Measurements from ENCODE around the gene PIKFYVE.
"Not testable (repeated sequence)": the region's sequence is repeated elsewhere in the genome, so short reads cannot be mapped to it uniquely, and the experiment has no call there.

The PIKFYVE gene

DNA sequence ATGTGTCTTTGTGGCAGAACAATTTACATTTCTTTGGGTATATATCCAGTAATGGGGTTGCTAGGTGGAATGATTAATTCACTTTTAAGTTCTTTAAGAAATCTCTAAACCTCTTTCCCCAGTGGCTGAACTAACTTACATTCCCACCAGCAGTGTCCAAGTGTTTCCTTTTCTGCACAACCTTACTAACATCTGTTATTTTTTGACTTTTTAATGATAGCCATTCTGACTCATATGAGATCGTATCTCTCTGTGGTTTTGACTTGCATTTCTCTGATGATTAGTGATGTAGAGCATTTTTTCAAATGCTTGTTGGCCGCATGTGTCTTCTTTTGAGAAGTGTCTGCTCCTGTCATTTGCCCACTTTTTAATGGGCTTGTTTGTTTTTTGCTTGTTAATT is 97.4 kb downstream of the PIKFYVE start:
- DNase-seq (ENCODE audit: low read depth in 2 of 2): no peak

- DNase-seq (ENCODE audit: low read depth in 2 of 2): no peak
Observed at GRCh38 chr2:208366215-208367127, 100.4 kb downstream of the PIKFYVE start.

DNA sequence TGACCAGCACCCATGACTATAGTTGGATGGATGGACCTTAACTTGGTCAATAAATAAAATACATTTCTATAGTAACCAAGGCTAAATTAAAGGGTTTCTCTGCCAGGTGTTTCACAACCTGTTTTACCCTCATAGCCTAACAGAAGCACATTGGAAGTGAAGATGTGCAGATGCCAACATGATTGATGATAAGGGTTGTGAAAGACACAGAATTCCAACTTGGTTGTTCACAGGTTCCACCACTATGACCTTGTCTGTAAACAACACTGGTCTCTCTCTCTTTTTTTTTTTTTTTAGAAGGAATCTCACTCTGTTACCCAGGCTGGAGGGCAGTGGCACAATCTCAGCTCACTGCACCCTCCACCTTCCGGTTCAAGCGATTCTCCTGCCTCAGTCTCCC is 103.0 kb downstream of the PIKFYVE start:
- no peak for DNase-seq (ENCODE audit: low read depth in 2 of 2)

GRCh38 chr2:208370881-208371633 is 105.0 kb downstream of the PIKFYVE start:
- no peak for DNase-seq (ENCODE audit: low read depth in 2 of 2)

GRCh38 chr2:208371634-208371935 is 105.5 kb downstream of the PIKFYVE start:
- no peak for DNase-seq (ENCODE audit: low read depth in 2 of 2)

DNA sequence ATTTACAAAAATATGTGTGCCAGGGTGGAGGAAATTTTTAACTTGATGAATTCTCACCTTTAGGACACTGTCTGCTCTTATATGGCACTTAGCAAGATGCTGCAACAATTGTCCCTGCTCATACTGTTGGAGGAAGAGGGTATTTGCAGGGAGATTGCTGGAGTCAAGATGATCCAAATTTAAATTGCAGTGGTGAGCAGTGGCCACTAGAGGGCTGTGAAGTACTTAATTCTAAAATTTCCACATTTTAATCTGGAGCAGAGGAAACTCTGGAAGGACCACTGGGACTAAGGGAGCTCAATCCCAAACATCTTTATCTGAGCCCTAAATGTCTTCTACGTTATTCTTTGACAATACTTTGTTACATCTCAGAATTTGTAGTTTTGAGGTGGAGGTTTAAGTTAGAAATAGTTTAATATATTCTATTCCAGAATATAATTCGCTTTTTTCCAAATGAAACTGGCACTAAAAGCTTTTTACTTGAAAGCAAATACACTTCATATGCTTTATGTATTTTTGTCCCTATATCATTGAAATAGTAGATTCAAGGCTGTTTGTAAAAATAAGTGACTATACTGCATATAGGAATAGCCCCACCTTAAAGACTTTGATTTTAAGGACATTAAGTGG is 107.5 kb downstream of the PIKFYVE start:
- no peak for DNase-seq (ENCODE audit: low read depth in 2 of 2)

DNA sequence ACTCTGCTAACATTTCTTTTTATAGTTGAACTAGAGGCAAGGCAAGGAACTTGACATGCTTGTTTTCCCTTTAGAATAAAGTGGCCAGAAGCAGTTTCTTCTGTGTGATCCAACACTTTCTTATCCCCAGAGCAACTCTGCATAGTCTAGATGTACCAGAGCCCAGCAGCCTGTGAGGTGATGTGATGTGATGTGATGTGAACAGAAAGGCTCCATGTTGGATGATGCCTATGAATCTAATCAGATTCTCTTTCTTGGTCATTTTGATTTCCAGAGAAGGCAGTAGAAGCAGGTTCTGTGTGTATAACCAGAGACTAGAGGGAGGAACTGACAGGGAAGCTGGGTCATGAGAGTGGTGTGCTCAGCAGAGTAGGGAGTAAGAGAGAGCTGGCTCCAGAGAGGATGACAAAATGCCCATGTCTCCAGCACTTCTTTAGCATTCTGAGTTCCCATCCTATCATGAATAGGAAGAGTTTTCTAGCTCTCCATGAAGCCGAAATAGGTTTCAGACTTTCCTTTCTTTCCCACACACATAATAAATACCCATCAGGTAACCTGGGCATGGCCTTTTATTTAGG is 109.5 kb downstream of the PIKFYVE start:
- DNase-seq (ENCODE audit: low read depth in 2 of 2): no peak

DNA sequence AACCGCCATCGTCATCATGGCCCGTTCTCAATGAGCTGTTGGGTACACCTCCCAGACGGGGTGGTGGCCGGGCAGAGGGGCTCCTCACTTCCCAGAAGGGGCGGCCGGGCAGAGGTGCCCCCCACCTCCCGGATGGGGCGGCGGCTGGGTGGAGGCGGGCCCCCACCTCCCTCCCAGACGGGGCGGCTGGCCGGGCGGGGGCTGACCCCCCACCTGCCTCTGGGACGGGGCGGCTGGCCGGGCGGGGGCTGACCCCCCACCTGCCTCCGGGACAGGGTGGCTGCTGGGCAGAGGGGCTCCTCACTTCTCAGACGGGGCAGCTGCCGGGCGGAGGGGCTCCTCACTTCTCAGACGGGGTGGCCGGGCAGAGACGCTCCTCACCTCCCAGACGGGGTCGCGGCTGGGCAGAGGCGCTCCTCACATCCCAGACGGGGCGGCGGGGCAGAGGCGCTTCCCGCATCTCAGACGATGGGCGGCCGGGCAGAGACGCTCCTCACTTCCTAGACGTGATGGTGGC is 111.3 kb downstream of the PIKFYVE start:
- not testable (repeated sequence) for DNase-seq (ENCODE audit: low read depth in 2 of 2)

DNA sequence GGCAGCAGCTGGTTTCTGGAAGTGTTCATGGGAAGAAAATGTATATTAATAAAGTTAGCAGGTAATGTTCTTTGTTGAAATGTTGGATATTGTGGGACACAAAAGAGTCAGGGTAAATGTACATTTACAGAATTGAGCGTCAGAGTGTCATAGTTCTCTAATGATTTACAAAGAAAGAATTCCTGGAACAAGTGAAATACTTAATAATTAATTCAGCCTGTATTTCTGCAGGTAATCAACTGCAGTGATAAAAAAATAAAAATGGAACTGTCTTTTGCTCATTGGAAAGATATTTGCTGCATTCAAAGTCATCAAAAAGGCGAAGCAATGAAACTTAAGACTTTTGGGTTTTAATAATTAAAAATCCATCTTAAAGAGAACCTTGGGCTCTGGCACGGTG is 113.1 kb downstream of the PIKFYVE start:
- no peak for DNase-seq (ENCODE audit: low read depth in 2 of 2)

GRCh38 chr2:208384637-208385036 is 118.6 kb downstream of the PIKFYVE start:
- no peak for DNase-seq (ENCODE audit: low read depth in 2 of 2)

DNA sequence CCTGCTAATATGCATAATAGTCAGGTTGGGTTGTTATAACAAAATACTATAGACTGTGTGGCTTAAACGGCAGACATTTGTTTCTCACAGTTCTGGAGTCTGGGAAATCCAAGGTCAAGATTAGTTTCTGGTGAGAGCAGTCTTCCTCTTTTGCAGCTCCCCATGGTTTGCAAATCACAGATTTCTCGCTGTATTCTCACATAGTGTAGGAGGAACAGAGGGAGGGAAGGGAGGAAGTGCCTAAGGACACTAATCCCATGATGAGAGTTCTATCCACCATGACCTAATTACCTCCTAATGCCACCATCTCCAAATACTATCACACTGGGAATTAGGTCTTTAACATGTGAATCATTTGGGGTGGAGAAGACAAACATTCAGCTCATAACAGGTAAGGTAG is 120.5 kb downstream of the PIKFYVE start:
- no peak for DNase-seq (ENCODE audit: low read depth in 2 of 2)

GRCh38 chr2:208389940-208390339 is 123.9 kb downstream of the PIKFYVE start:
- no peak for DNase-seq (ENCODE audit: low read depth in 2 of 2)

DNA sequence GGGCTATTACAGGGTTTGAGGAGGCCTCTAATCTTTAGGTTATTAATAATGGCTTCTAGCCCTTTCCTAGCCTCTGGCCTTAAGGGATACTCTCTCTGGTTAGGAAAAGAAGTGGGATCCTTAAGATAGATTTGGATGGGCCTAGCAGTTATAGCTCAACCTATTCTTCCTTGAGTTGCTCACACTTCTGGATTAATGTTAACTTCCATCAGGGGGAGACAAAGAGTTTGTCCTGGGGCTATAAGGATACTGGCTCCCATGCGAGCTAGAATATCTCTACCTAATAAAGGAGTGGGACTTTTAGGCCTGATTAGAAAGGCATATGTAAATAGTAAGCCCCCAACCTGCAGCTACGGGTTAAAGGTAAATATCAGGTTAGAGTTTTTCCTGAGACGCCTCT is 126.2 kb downstream of the PIKFYVE start:
- no peak for DNase-seq (ENCODE audit: low read depth in 2 of 2)

DNA sequence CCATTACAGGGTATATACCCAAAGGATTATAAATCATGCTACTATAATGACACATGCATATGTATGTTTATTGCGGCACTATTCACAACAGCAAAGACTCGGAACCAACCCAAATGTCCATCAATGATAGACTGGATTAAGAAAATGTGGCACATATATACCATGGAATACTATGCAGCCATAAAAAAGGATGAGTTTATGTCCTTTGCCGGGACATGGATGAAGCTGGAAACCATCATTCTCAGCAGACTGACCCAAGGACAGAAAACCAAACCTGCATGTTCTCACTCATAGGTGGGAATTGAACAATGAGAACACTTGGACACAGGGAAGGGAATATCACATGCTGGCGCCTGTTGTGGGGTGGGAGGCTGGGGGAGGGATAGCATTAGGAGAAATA is 130.7 kb downstream of the PIKFYVE start:
- DNase-seq (ENCODE audit: low read depth in 2 of 2): not testable (repeated sequence)

DNA sequence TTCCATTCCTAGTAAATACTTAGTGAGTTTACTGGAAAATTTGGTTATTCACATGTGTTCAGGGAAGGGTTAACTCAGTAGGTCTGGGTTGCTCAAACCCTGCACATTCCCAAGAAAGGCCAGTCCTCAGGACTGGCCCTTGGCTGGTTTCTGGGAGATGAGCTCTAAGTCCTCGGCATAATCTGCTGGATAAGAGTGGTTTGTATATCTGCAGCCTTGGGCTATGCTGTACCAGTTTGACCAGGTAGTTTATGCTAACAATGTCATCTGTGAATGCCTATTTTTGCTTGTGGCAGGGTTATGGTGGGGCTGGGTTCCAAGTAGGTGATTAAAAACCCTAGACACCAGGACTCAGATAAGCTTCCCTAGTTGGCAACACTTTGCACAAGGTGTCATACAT is 133.1 kb downstream of the PIKFYVE start:
- no peak for DNase-seq (ENCODE audit: low read depth in 2 of 2)

GRCh38 chr2:208406474-208407451 is 140.7 kb downstream of the PIKFYVE start, which contains the start of gene PTH2R:
TSS of gene PTH2R (plus strand) at chr2:208406792. CDS start at chr2:208407044, 252 bp downstream.
- no peak for DNase-seq (ENCODE audit: low read depth in 2 of 2)

GRCh38 chr2:208407667-208408066 is 141.6 kb downstream of the PIKFYVE start:
- DNase-seq (ENCODE audit: low read depth in 2 of 2): no peak

Data from stimulated activated CD8-positive, alpha-beta memory T cell treated with anti-CD3 and anti-CD28 coated beads, Interleukin-2, amount 100 ng/mL, for 1 hour (primary cell).